K562 (cell line): ENCODE measurements around the gene DTL. TPM values are rescaled to one million over a fixed set of nuclear protein-coding genes. Genes with fewer than 3 reads are reported as not detected.

ENCODE experiments used
- ATAC-seq: fragments of 200-7000 bp; cut with Tn5 transposase; 3 replicates; pipeline ENCODE4 v1.9.1; 2020; ENCODE audit warnings: moderate library complexity
- BruUV-seq: library from RNA; stranded (reverse); fragments of 400-500 nt; replicated peaks from 2 replicates; lab custom pipeline; 2021; lab: Mats Ljungman, UMichigan
- CTCF ChIA-PET: fragments of 300-600 bp; formaldehyde crosslinking; extraction: SDS; loops from one replicate; lab custom pipeline; 2021; ENCODE audit warnings: low intra/inter-chr PET ratio; lab: Yijun Ruan, JAX
- POLR2A ChIA-PET: fragments of 300-600, 350-650 bp; sonication (Branson Sonifier 250); formaldehyde crosslinking; extraction: SDS; loops from one replicate; lab custom pipeline; 2021; ENCODE audit warnings: antibody characterized with exemption, inconsistent platforms; lab: Yijun Ruan, JAX
- DNase-seq, 4 experiments: peaks; one replicate each; pipeline versions ENCODE4 v3.0.0 to v3.0.0-alpha.2; 2011 to 2018; ENCODE audit warnings: low spot score in 3 of 4, mixed read lengths in 3 of 4; ENCODE audit errors: extremely low read depth in 1 of 4
- FAIRE-seq: peaks from 2 replicates; lab custom pipeline; 2011; peaks lifted over from hg19 to GRCh38; lab: Jason Lieb, UNC
- H2AFZ ChIP-seq: 2 replicates; pipeline ENCODE4 v1.6.0; 2011; ENCODE audit warnings: low read depth, low read length, control low read depth, inconsistent platforms
- H3K27ac ChIP-seq: fragments of 200-600 bp; 3 replicates; pipeline ENCODE4 v1.8.0; 2011; ENCODE audit warnings: low read depth, mild to moderate bottlenecking, control low read depth, inconsistent platforms, low read length, moderate library complexity, mixed read lengths; ENCODE audit errors: extremely low read depth
- H3K27me3 ChIP-seq, 2 experiments: fragments of 300-600 bp in 1 of 2; 2 replicates in 1 of 2; 3 replicates in 1 of 2; pipeline versions ENCODE4 v1.6.0 to v1.8.0; 2011; ENCODE audit warnings: inconsistent platforms in 2 of 2, low read length in 2 of 2, mild to moderate bottlenecking in 1 of 2, mixed read lengths in 1 of 2, moderate library complexity in 1 of 2; ENCODE audit not compliant: control insufficient read depth in 2 of 2, insufficient read depth in 2 of 2
- H3K36me3 ChIP-seq: fragments of 300-600 bp; 3 replicates; pipeline ENCODE4 v1.8.0; 2011; ENCODE audit warnings: mild to moderate bottlenecking, low read length, inconsistent platforms; ENCODE audit not compliant: control insufficient read depth, insufficient read depth
- H3K4me1 ChIP-seq, 2 experiments: fragments of 200-600 bp in 1 of 2; replicated peaks in 1 of 2; 2 replicates in 1 of 2; 3 replicates in 1 of 2; pipeline versions ENCODE4 v1.5.1 to v1.8.0; 2011; ENCODE audit warnings: inconsistent platforms in 2 of 2, low read length in 2 of 2, mild to moderate bottlenecking in 1 of 2, mixed read lengths in 1 of 2, moderate library complexity in 1 of 2; ENCODE audit not compliant: control insufficient read depth in 2 of 2, insufficient read depth in 2 of 2
- H3K4me2 ChIP-seq: 2 replicates; pipeline ENCODE4 v1.6.1; 2011; ENCODE audit warnings: low read length, control low read depth, inconsistent platforms, mixed read lengths; ENCODE audit not compliant: insufficient read depth
- H3K4me3 ChIP-seq: fragments of 200-600 bp; sonication (generic), shearing (Covaris generic); 2 replicates; pipeline ENCODE4 v1.5.1; 2016; ENCODE audit warnings: control low read depth, inconsistent platforms
- H3K79me2 ChIP-seq: fragments of 200-600 bp; 3 replicates; pipeline ENCODE4 v1.8.0; 2011; ENCODE audit warnings: low read length, inconsistent platforms; ENCODE audit not compliant: control insufficient read depth, insufficient read depth
- H3K9ac ChIP-seq, 2 experiments: 2 replicates each; pipeline versions ENCODE4 v1.6.0 to v1.6.1; 2011; ENCODE audit warnings: low read depth in 2 of 2, low read length in 2 of 2, control low read depth in 1 of 2, inconsistent platforms in 1 of 2, mild to moderate bottlenecking in 1 of 2, mixed read lengths in 1 of 2; ENCODE audit not compliant: insufficient read depth in 1 of 2
- H3K9me1 ChIP-seq: one replicate; pipeline ENCODE4 v1.6.0; 2011; ENCODE audit warnings: inconsistent platforms, mild to moderate bottlenecking, low read length, moderate library complexity; ENCODE audit not compliant: control insufficient read depth, insufficient read depth
- H3K9me3 ChIP-seq: replicated peaks from 2 replicates; pipeline ENCODE4 v1.5.1; 2011; ENCODE audit warnings: low read depth, low read length, inconsistent platforms; ENCODE audit not compliant: control insufficient read depth, insufficient read depth
- H4K20me1 ChIP-seq: replicated peaks from 2 replicates; pipeline ENCODE4 v1.6.1; 2011; ENCODE audit warnings: low read length, inconsistent platforms, mixed read lengths; ENCODE audit not compliant: control insufficient read depth, insufficient read depth
- KAT7 ChIP-seq: sonication (generic); formaldehyde crosslinking; IDR thresholded peaks from 2 replicates; pipeline ENCODE4 v1.8.0; 2022; ENCODE audit warnings: missing genetic modification reagents, mild to moderate bottlenecking, borderline replicate concordance
- WGBS: fragments of 100-300 bp; shearing (Covaris generic); methylation state at CpG from one replicate; pipeline ENCODE4 v1.1.6; 2016; ENCODE audit warnings: low coverage, mixed read lengths; ENCODE audit not compliant: insufficient coverage; ENCODE audit errors: missing lambda C conversion rate; 5-methylcytosine and 5-hydroxymethylcytosine counted together
- in situ Hi-C: fragments of 300-500 bp; cut with MboI; formaldehyde crosslinking; loops from 4 replicates; pipeline ENCODE4 v1.15.0; 2018; ENCODE audit warnings: inconsistent platforms, mixed read lengths
- intact Hi-C: fragments of 100-400 bp; cut with micrococcal nuclease; formaldehyde crosslinking; loops from 2 replicates; pipeline ENCODE4 v1.14.2; 2022
- polyA plus RNA-seq, 8 experiments: library from polyadenylated mRNA; depleted of rRNA in 4 of 8; stranded (reverse) in 5 of 8; unstranded in 3 of 8; fragments of >200 nt; fragmentation: Nextera tagmentation in 2 of 8; fragmentation: Illumina TruSeq in 1 of 8; extraction: Ambion mirVana in 2 of 8; extraction: Trizol in 1 of 8; gene quantifications; 2 replicates each; pipeline versions ENCODE4 v1.2.1 to v1.2.3, GENCODE V29; 2011 to 2014; ENCODE audit warnings: inconsistent platforms in 1 of 8, missing spikeins in 1 of 8
- total RNA-seq, 7 experiments: library from RNA; depleted of rRNA in 6 of 7; stranded (reverse); fragments of >200 nt in 6 of 7; fragmentation: Illumina TruSeq in 2 of 7; extraction: Trizol in 2 of 7; gene quantifications; 2 replicates each; pipeline versions ENCODE4 v1.2.1 to v1.2.3, GENCODE V29; 2011 to 2021; ENCODE audit warnings: low replicate concordance in 1 of 7
- TF ChIP-seq, protein P1 (sequence below): fragments of 450-650 bp; IDR thresholded peaks from one replicate; pipeline ENCODE4 v1.6.1; 2018; ENCODE audit warnings: mild to moderate bottlenecking, moderate library complexity; ENCODE audit not compliant: partially characterized antibody

DTL gene
- total and polyA plus RNA-seq, 9 of the 15 experiments (the other 6 are each of a cell fraction or from before 2014, with no cell fraction given) = 38.3 to 81.0 (median 63.2) TPM

DNA sequence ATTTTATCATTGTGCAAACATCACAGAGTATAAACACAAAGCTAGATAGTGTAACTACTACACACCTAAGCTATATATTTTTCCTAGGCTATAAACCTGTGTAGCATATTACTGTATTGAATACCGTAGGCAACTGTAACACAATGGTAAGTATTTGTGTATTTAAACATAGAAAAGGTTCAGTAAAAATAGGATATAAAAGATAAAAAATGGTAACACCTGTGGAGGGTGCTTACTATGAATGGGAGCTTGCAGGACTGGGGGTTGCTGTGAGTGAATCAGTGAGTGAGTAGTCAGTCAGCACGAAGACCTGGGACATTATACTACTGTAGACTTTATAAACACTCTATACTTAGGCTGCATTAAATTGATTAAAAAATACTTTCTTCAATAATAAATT lies 4.1 kb downstream of the DTL start:
- no peak overlapping the region for H2AFZ ChIP-seq
- no peak overlapping the region for H3K4me3 ChIP-seq
- peaks cover 71% of the 10 kb centered on the region for H3K36me3 ChIP-seq
- peaks cover 0 to 10% of the 10 kb centered on the region in 2 experiments; a peak in 2 of 5 replicates for H3K4me1 ChIP-seq
- peaks cover 92% of the 10 kb centered on the region for H3K79me2 ChIP-seq
- no peak for ATAC-seq
- peaks cover 9% of the 10 kb centered on the region; the same call in 1 of the 2 replicates for H3K9me3 ChIP-seq
- peaks cover 9% of the 10 kb centered on the region for H4K20me1 ChIP-seq
- H3K27me3 ChIP-seq = no peaks in the 10 kb centered on the region
- ChIA-PET CTCF (no interaction called here), POLR2A (interaction anchor here (0.7 to 1.2 kb wide), 4 partner anchors 9 to 355 kb away, joined by 3 read pairs; no protein-coding TSS in a partner anchor)
- no peak for FAIRE-seq
- H3K27ac ChIP-seq = no peak overlapping the region
- TF ChIP-seq KAT7 (CRISPR knock-in tag) = 0 out of 2 replicates have a peak, but pooled peaks have one; percentile 24
- TF ChIP-seq, protein P1, sequence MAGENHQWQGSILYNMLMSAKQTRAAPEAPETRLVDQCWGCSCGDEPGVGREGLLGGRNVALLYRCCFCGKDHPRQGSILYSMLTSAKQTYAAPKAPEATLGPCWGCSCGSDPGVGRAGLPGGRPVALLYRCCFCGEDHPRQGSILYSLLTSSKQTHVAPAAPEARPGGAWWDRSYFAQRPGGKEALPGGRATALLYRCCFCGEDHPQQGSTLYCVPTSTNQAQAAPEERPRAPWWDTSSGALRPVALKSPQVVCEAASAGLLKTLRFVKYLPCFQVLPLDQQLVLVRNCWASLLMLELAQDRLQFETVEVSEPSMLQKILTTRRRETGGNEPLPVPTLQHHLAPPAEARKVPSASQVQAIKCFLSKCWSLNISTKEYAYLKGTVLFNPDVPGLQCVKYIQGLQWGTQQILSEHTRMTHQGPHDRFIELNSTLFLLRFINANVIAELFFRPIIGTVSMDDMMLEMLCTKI = no peak
- no peaks in the 10 kb centered on the region for H3K9me1 ChIP-seq
- no peak for DNase-seq
- BruUV-seq = no TSS peak
- H3K4me2 ChIP-seq = no peak overlapping the region
- H3K9ac ChIP-seq = no peak overlapping the region
- 98% methylated on average over 2 of the region's 2 CpGs for WGBS
- intact Hi-C loops (no loop called here), in situ Hi-C loops (loop anchor here (25.0 kb wide), 1 partner anchor 352 kb away; the partner anchor contains the start of gene NEK2)
